Measurements from ENCODE around the gene SRRM3. TPM values are rescaled to one million over a fixed set of nuclear protein-coding genes. Genes with fewer than 3 reads are reported as not detected.
A peak's percentile ranks its signal among the peaks of the same experiment; 100 is the strongest.

The SRRM3 gene
- polyA plus RNA-seq, 1 donor (not counting 4 experiments of a cell fraction or from before 2014, with no cell fraction given) = 0.30 TPM

DNA sequence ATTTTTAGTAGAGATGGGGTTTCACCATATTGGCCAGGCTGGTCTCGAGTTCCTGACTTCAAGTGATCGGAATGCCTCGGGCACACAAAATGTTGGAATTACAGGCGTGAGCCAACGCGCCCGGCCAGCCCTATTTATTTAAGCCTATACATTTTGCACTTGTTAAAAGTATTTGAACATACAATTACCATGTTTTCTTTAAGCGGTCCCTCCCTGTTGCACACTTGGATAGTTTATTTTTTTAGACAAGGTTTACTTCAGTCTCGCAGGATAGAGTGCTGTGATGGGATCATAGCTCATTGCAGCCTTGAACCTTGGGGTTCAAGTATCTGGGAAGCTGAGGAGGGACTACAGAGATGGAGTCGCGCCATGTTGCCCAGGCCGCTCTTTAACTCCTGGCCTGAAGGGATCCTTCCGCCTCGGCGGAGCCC, 35.7 kb upstream of the SRRM3 start:
- Histone ChIP-seq H3K9ac (ENCODE audit: control insufficient read depth, extremely low read depth, insufficient read depth, low read length) (peak overlapping the region; percentile 79), H3K4me2 (ENCODE audit: control insufficient read depth, extremely low read depth, insufficient read depth, low read depth, low read length) (peak overlapping the region; percentile 88), H3K27me3 (ENCODE audit: control insufficient read depth, extremely low read depth, insufficient read depth, low read length) (no peaks in the 10 kb centered on the region), H3K27ac (ENCODE audit: control insufficient read depth, insufficient read depth, low read length) (peak overlapping the region; percentile 83), H3K36me3 (ENCODE audit: control insufficient read depth in 2 of 2, extremely low read depth in 1 of 2, insufficient read depth in 2 of 2, low read length in 2 of 2) (no peaks in the 10 kb centered on the region), H2AFZ (ENCODE audit: control insufficient read depth, low read length) (peak overlapping the region; percentile 99), H3K4me3 (ENCODE audit: control insufficient read depth in 2 of 3, extremely low read depth in 1 of 3, insufficient read depth in 2 of 3, low read depth in 1 of 3, low read length in 3 of 3) (peak overlapping the region; percentile 58 to 80 (median 67)), H4K20me1 (ENCODE audit: control insufficient read depth, extremely low read depth, insufficient read depth, low read length) (no peaks in the 10 kb centered on the region), H3K79me2 (ENCODE audit: control insufficient read depth, insufficient read depth, low read length) (no peaks in the 10 kb centered on the region), H3K4me1 (ENCODE audit: control insufficient read depth, extremely low read depth, insufficient read depth, low read length) (peaks cover 11% of the 10 kb centered on the region), H3K9me1 (ENCODE audit: control insufficient read depth, extremely low read depth, insufficient read depth, low read length) (no peaks in the 10 kb centered on the region), H3K9me3 (ENCODE audit: control insufficient read depth, low read depth, low read length) (no peaks in the 10 kb centered on the region)
- dilution Hi-C loops (cut with MboI; ENCODE audit: extremely low pct_ligation_motif_present, low sequenced_read_pairs) = no loop called here
- DNase-seq (ENCODE audit: low read depth, low spot score) (no peak), FAIRE-seq (no peak)
- TF ChIP-seq EZH2 (IDR thresholded peaks at IDR 0.05; ENCODE audit: low read length) = no peak
- no peak for TF ChIP-seq CTCF (optimal IDR thresholded peaks at IDR 0.05 in 1 of 3, IDR thresholded peaks at IDR 0.05 in 1 of 3, conservative IDR thresholded peaks at IDR 0.05 in 1 of 3; ENCODE audit: extremely low read depth in 1 of 3, insufficient read depth in 2 of 3, low read length in 3 of 3)

- dilution Hi-C loops (cut with MboI; ENCODE audit: extremely low pct_ligation_motif_present, low sequenced_read_pairs) = no loop called here
- Histone ChIP-seq H3K9me3 (ENCODE audit: control insufficient read depth, low read depth, low read length) (no peaks in the 10 kb centered on the region), H3K4me1 (ENCODE audit: control insufficient read depth, extremely low read depth, insufficient read depth, low read length) (peaks cover 11% of the 10 kb centered on the region), H3K27me3 (ENCODE audit: control insufficient read depth, extremely low read depth, insufficient read depth, low read length) (no peaks in the 10 kb centered on the region), H3K79me2 (ENCODE audit: control insufficient read depth, insufficient read depth, low read length) (no peaks in the 10 kb centered on the region), H3K4me3 (ENCODE audit: control insufficient read depth in 2 of 3, extremely low read depth in 1 of 3, insufficient read depth in 2 of 3, low read depth in 1 of 3, low read length in 3 of 3) (peak overlapping the region; percentile 58 to 80 (median 67)), H3K9ac (ENCODE audit: control insufficient read depth, extremely low read depth, insufficient read depth, low read length) (peak overlapping the region; percentile 79), H3K36me3 (ENCODE audit: control insufficient read depth in 2 of 2, extremely low read depth in 1 of 2, insufficient read depth in 2 of 2, low read length in 2 of 2) (no peaks in the 10 kb centered on the region), H4K20me1 (ENCODE audit: control insufficient read depth, extremely low read depth, insufficient read depth, low read length) (no peaks in the 10 kb centered on the region), H2AFZ (ENCODE audit: control insufficient read depth, low read length) (peak overlapping the region; percentile 99), H3K9me1 (ENCODE audit: control insufficient read depth, extremely low read depth, insufficient read depth, low read length) (no peaks in the 10 kb centered on the region), H3K27ac (ENCODE audit: control insufficient read depth, insufficient read depth, low read length) (peak overlapping the region; percentile 83), H3K4me2 (ENCODE audit: control insufficient read depth, extremely low read depth, insufficient read depth, low read depth, low read length) (peak overlapping the region; percentile 88)
- DNase-seq (ENCODE audit: low read depth, low spot score) = peak; percentile 60
- FAIRE-seq = peak; percentile 69
- peak in 2 of 3 experiments; percentile 20 to 27 for TF ChIP-seq CTCF (optimal IDR thresholded peaks at IDR 0.05 in 1 of 3, IDR thresholded peaks at IDR 0.05 in 1 of 3, conservative IDR thresholded peaks at IDR 0.05 in 1 of 3; ENCODE audit: extremely low read depth in 1 of 3, insufficient read depth in 2 of 3, low read length in 3 of 3)
- no peak for TF ChIP-seq EZH2 (IDR thresholded peaks at IDR 0.05; ENCODE audit: low read length)
These were observed 35.1 kb upstream of the SRRM3 start for GRCh38 chr7:76166404-76167255.
